B cell (primary cell): ENCODE data around the gene CD226. TPM values are rescaled to one million over a fixed set of nuclear protein-coding genes. Genes with fewer than 3 reads are reported as not detected.

Experiments used
- ATAC-seq: fragments of 200-7000 bp; cut with Tn5 transposase; one replicate; pipeline ENCODE4 v1.10.0; 2021; ENCODE audit warnings: low read depth, mild to moderate bottlenecking, moderate number of reproducible peaks, moderate library complexity
- CTCF ChIA-PET: fragments of 350-600 bp; sonication (Branson Sonifier 250); formaldehyde crosslinking; loops from one replicate; lab custom pipeline; 2021; ENCODE audit warnings: antibody characterized with exemption, inconsistent platforms; lab: Charles Lee
- POLR2A ChIA-PET: fragments of 350-600 bp; sonication (Branson Sonifier 250); formaldehyde crosslinking; loops from one replicate; lab custom pipeline; 2021; ENCODE audit warnings: antibody characterized with exemption; lab: Charles Lee
- DNase-seq: peaks from one replicate; pipeline ENCODE4 v3.0.0; 2013
- H2AFZ ChIP-seq: 2 replicates; pipeline ENCODE4 v1.6.1; 2012; ENCODE audit warnings: mild to moderate bottlenecking, low read depth, low read length; ENCODE audit not compliant: insufficient read depth, poor library complexity, severe bottlenecking
- H3K27ac ChIP-seq, 2 donors: 1 replicate in 1 of 2; 2 replicates in 1 of 2; pipeline ENCODE4 v1.5.1; 2012 to 2013; ENCODE audit warnings: low read length in 2 of 2, mild to moderate bottlenecking in 2 of 2, moderate library complexity in 1 of 2
- H3K27me3 ChIP-seq, 4 experiments: fragments of 200-600 bp in 1 of 4; sonication (generic) in 1 of 4; replicated peaks in 1 of 4; 1 replicate in 2 of 4; 2 replicates in 2 of 4; pipeline versions ENCODE4 v1.6.1 to v1.7.0; 2013 to 2016; ENCODE audit warnings: low read length in 3 of 4, mild to moderate bottlenecking in 2 of 4, mixed read lengths in 1 of 4, moderate library complexity in 1 of 4; ENCODE audit not compliant: insufficient read depth in 4 of 4, control insufficient read depth in 3 of 4; ENCODE audit errors: control extremely low read depth in 1 of 4
- H3K36me3 ChIP-seq, 2 experiments: replicated peaks in 1 of 2; 1 replicate in 1 of 2; 2 replicates in 1 of 2; pipeline versions ENCODE4 v1.6.1 to v1.7.1; 2013; ENCODE audit warnings: low read length in 1 of 2; ENCODE audit not compliant: insufficient read depth in 2 of 2, control insufficient read depth in 1 of 2; ENCODE audit errors: control extremely low read depth in 1 of 2, extremely low read depth in 1 of 2
- H3K4me1 ChIP-seq, 2 donors: fragments of 200-600 bp in 1 of 2; sonication (generic) in 1 of 2; 1 replicate in 1 of 2; 2 replicates in 1 of 2; pipeline versions ENCODE4 v1.5.1 to v1.6.1; 2013 to 2017; ENCODE audit warnings: low read length in 2 of 2; ENCODE audit not compliant: control insufficient read depth in 2 of 2, insufficient read depth in 2 of 2
- H3K4me2 ChIP-seq: replicated peaks from 2 replicates; pipeline ENCODE3; 2012; ENCODE audit warnings: mild to moderate bottlenecking, low read depth, low read length; ENCODE audit not compliant: poor library complexity, severe bottlenecking
- H3K4me3 ChIP-seq, 5 experiments: fragments of 200-600 bp in 1 of 5; sonication (generic) in 1 of 5; 1 replicate in 3 of 5; 2 replicates in 2 of 5; pipeline versions ENCODE4 v1.5.1 to v1.7.0; 2011 to 2016; ENCODE audit warnings: low read length in 4 of 5, mild to moderate bottlenecking in 4 of 5, low read depth in 2 of 5, control low read depth in 1 of 5, moderate library complexity in 1 of 5; ENCODE audit not compliant: insufficient read depth in 1 of 5; ENCODE audit errors: control extremely low read depth in 1 of 5, extremely low read depth in 1 of 5
- H3K79me2 ChIP-seq: fragments of 200-600 bp; sonication (generic); one replicate; pipeline ENCODE4 v1.6.0; 2016; ENCODE audit warnings: low read length; ENCODE audit not compliant: control insufficient read depth, insufficient read depth
- H3K9ac ChIP-seq: fragments of 200-600 bp; sonication (generic); 2 replicates; pipeline ENCODE4 v1.6.1; 2017; ENCODE audit warnings: mild to moderate bottlenecking, low read length, moderate library complexity
- H3K9me3 ChIP-seq, 3 donors: one replicate each; pipeline versions ENCODE4 v1.6.1 to v1.7.1; 2013; ENCODE audit warnings: low read length in 2 of 3; ENCODE audit not compliant: control insufficient read depth in 2 of 3, insufficient read depth in 1 of 3; ENCODE audit errors: control extremely low read depth in 1 of 3
- H4K20me1 ChIP-seq: 2 replicates; pipeline ENCODE4 v1.6.0; 2012; ENCODE audit warnings: mild to moderate bottlenecking, low read length; ENCODE audit not compliant: insufficient read depth, control insufficient read depth, poor library complexity, severe bottlenecking
- H3K27ac Mint-ChIP-seq: one replicate; pipeline ENCODE4 v1.8.0; 2021; ENCODE audit warnings: mixed read lengths
- H3K27me3 Mint-ChIP-seq: one replicate; pipeline ENCODE4 v1.8.0; 2021; ENCODE audit warnings: mixed read lengths
- H3K4me1 Mint-ChIP-seq: one replicate; pipeline ENCODE4 v1.8.0; 2021; ENCODE audit warnings: mixed read lengths
- H3K4me3 Mint-ChIP-seq: one replicate; pipeline ENCODE4 v1.8.0; 2021; ENCODE audit warnings: mixed read lengths
- H3K9me3 Mint-ChIP-seq: one replicate; pipeline ENCODE4 v1.8.0; 2022; ENCODE audit warnings: mixed read lengths; ENCODE audit not compliant: insufficient read depth
- CTCF ChIP-seq: fragments of 200-600 bp; IDR thresholded peaks from one replicate; pipeline ENCODE4 v1.8.0; 2022; ENCODE audit warnings: antibody characterized with exemption, mild to moderate bottlenecking
- EZH2 ChIP-seq: IDR thresholded peaks from 2 replicates; pipeline ENCODE4 v1.6.1; 2012; ENCODE audit warnings: borderline replicate concordance, low read depth, mild to moderate bottlenecking, moderate library complexity, low read length; ENCODE audit not compliant: insufficient read depth, poor library complexity, severe bottlenecking
- WGBS: methylation state at CpG from one replicate; pipeline ENCODE4 v1.1.5; 2013; ENCODE audit warnings: missing lambda C conversion rate; ENCODE audit not compliant: insufficient coverage; 5-methylcytosine and 5-hydroxymethylcytosine counted together
- intact Hi-C: fragments of 100-400 bp; cut with micrococcal nuclease; formaldehyde crosslinking; loops from one replicate; pipeline ENCODE4 v1.10.0; 2022
- polyA plus RNA-seq: library from polyadenylated mRNA; depleted of rRNA; stranded (reverse); fragments of >200 nt; gene quantifications from 2 replicates; pipeline ENCODE4 v1.2.3, GENCODE V29; 2012
- total RNA-seq, 2 donors: library from RNA; stranded (reverse); fragments of 120-200 nt in 1 of 2; gene quantifications; 1 replicate in 1 of 2; 2 replicates in 1 of 2; pipeline versions ENCODE4 v1.2.3 to v1.2.4, GENCODE V29; 2013 to 2022

Gene CD226
- total and polyA plus RNA-seq, 2 donors (not counting 1 experiment from before 2014, with no cell fraction given) = 0.78 to 2.6 TPM

GRCh38 chr18:69808399-69808798 lies 139.3 kb downstream of the CD226 start:
- DNase-seq = no peak
- no peaks in the 10 kb centered on the region for H4K20me1 ChIP-seq
- no peak overlapping the region for H2AFZ ChIP-seq
- H3K79me2 ChIP-seq = no peaks in the 10 kb centered on the region
- H3K9ac ChIP-seq = no peak overlapping the region
- no peak overlapping the region for H3K27ac ChIP-seq
- Mint-ChIP-seq H3K27me3 (peaks cover 6% of the 10 kb centered on the region), H3K4me1 (no peaks in the 10 kb centered on the region), H3K27ac (no peak overlapping the region), H3K9me3 (no peaks in the 10 kb centered on the region), H3K4me3 (no peak overlapping the region)
- POLR2A ChIA-PET = no interaction called here
- intact Hi-C loops = no loop called here
- ATAC-seq = no peak
- H3K4me3 ChIP-seq = no peak overlapping the region
- no CpG with 5 or more reads among the region's 2 CpGs for WGBS
- H3K9me3 ChIP-seq = no peaks in the 10 kb centered on the region
- no peak overlapping the region for H3K4me2 ChIP-seq
- H3K27me3 ChIP-seq = no peaks in the 10 kb centered on the region
- TF ChIP-seq CTCF (no peak), EZH2 (no peak)
- no peaks in the 10 kb centered on the region for H3K36me3 ChIP-seq
- CTCF ChIA-PET = no interaction called here
- no peaks in the 10 kb centered on the region for H3K4me1 ChIP-seq

- TF ChIP-seq EZH2 (no peak), CTCF (no peak)
- H3K27me3 Mint-ChIP-seq = peaks cover 10% of the 10 kb centered on the region
- H2AFZ ChIP-seq = no peak overlapping the region
- no peak overlapping the region for H3K4me3 ChIP-seq
- H3K36me3 ChIP-seq = no peaks in the 10 kb centered on the region
- no peaks in the 10 kb centered on the region for H4K20me1 ChIP-seq
- no peak overlapping the region for H3K27ac ChIP-seq
- H3K79me2 ChIP-seq = no peaks in the 10 kb centered on the region
- intact Hi-C loops = no loop called here
- no peaks in the 10 kb centered on the region for H3K27me3 ChIP-seq
- no peak for DNase-seq
- H3K4me1 ChIP-seq = no peaks in the 10 kb centered on the region
- no peak overlapping the region for H3K4me3 Mint-ChIP-seq
- H3K9ac ChIP-seq = no peak overlapping the region
- no peak overlapping the region for H3K4me2 ChIP-seq
- H3K9me3 Mint-ChIP-seq = no peaks in the 10 kb centered on the region
- ChIA-PET CTCF (no interaction called here), POLR2A (no interaction called here)
- ATAC-seq = no peak
- no peak overlapping the region for H3K27ac Mint-ChIP-seq
- WGBS = 95% methylated on average over 3 of the region's 5 CpGs
- peaks cover 0 to 1% (median 0%) of the 10 kb centered on the region in 3 donors for H3K9me3 ChIP-seq
- no peaks in the 10 kb centered on the region for H3K4me1 Mint-ChIP-seq
Observed at GRCh38 chr18:69804776-69805501, 142.7 kb downstream of the CD226 start.
